ENCODE data around the gene DUSP21.
"Not testable (repeated sequence)": the region's sequence is repeated elsewhere in the genome, so short reads cannot be mapped to it uniquely, and the experiment has no call there.

GRCh38 chrX:44890687-44891086 is 46.9 kb downstream of the DUSP21 start:
- not testable (repeated sequence) for TF ChIP-seq CTCF (IDR thresholded peaks at IDR 0.05; ENCODE audit: poor library complexity, severe bottlenecking); EZH2 (IDR thresholded peaks at IDR 0.05; ENCODE audit: borderline replicate concordance, insufficient read depth, low read length, poor library complexity, severe bottlenecking); TAF1 (IDR thresholded peaks at IDR 0.05; ENCODE audit: low read depth); REST (IDR thresholded peaks at IDR 0.05; ENCODE audit: borderline replicate concordance); RAD21 (conservative IDR thresholded peaks at IDR 0.05); POLR2AphosphoS5 (IDR thresholded peaks at IDR 0.05); EP300 (conservative IDR thresholded peaks at IDR 0.05; ENCODE audit: poor library complexity, severe bottlenecking); MXI1 (conservative IDR thresholded peaks at IDR 0.05; ENCODE audit: poor library complexity, severe bottlenecking)
